ENCODE results near the gene USP13. TPM values are rescaled to one million over a fixed set of nuclear protein-coding genes. Genes with fewer than 3 reads are reported as not detected.

The USP13 gene
- total RNA-seq, 1 experiment from 2014 or later: 33.0 TPM

DNA sequence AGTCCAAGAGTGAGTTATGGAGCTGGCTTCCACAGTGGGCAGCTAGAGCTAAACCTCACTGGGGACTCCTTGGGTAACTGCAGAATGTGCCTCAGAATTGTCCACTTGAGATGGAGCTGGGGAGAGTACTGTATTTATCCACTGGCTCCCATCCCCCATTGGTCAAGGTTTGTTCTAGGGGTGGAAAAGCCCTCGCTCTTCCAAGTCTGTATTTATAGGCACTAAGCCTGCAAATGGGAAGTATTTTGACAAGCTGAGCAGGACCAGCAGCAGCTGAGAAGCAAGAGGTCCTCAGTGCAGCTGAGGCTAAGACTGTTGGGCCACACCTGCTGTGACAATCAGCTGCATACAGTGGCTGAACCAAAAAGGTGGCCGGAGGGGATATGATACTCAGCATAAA lies 5.8 kb downstream of the USP13 start:
- H3K4me1 ChIP-seq (ENCODE audit: insufficient read depth, low read length, poor library complexity, severe bottlenecking): peaks cover 19% of the 10 kb centered on the region
- H3K9me3 ChIP-seq (ENCODE audit: low read depth, low read length, poor library complexity, severe bottlenecking): no peaks in the 10 kb centered on the region
- H3K27ac ChIP-seq (ENCODE audit: low read depth, low read length, poor library complexity, severe bottlenecking): no peak overlapping the region
- H3K27me3 ChIP-seq (replicated peaks; ENCODE audit: insufficient read depth, low read depth, low read length, poor library complexity): no peaks in the 10 kb centered on the region
- H3K36me3 ChIP-seq (ENCODE audit: insufficient read depth, low read length, poor library complexity, severe bottlenecking): no peaks in the 10 kb centered on the region
- ChIA-PET CTCF (no interaction called here), POLR2A (ENCODE audit: low non-redundant PET) (no interaction called here)
- TF ChIP-seq EZH2 (IDR thresholded peaks at IDR 0.05; ENCODE audit: borderline replicate concordance, low read depth, low read length, poor library complexity, severe bottlenecking) (no peak), CTCF (conservative IDR thresholded peaks at IDR 0.05; ENCODE audit: low read depth, low read length) (no peak)
- no TSS peak for BruUV-seq (replicated peaks)
- H3K4me3 ChIP-seq (ENCODE audit: low read depth, low read length, poor library complexity, severe bottlenecking): no peak overlapping the region
- intact Hi-C loops (cut with micrococcal nuclease; ENCODE audit: unreplicated experiment): no loop called here
- DNase-seq (ENCODE audit: low spot score): no peak

DNA sequence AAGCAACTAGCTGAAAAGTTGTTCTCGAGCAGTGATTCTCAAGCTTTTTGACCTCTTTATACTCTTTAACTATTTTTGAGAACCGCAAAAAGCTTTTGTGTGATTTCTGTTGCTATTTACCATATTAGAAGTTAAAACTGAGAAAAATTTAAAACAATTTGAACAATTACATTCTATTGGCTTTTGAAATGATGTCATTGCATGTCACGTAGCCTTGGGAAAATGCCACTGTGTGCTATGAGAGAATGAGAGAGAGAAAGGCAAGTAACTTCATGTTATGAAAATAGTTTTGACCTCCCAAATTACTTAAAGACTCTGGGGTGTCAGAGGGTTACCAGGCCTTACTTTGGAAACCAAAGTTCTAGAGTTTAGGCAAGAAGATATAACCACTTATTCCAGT lies 8.0 kb downstream of the USP13 start:
- Histone ChIP-seq H3K27ac (ENCODE audit: low read depth, low read length, poor library complexity, severe bottlenecking) (no peak overlapping the region), H3K4me3 (ENCODE audit: low read depth, low read length, poor library complexity, severe bottlenecking) (no peak overlapping the region), H3K36me3 (ENCODE audit: insufficient read depth, low read length, poor library complexity, severe bottlenecking) (no peaks in the 10 kb centered on the region), H3K9me3 (ENCODE audit: low read depth, low read length, poor library complexity, severe bottlenecking) (no peaks in the 10 kb centered on the region), H3K27me3 (replicated peaks; ENCODE audit: insufficient read depth, low read depth, low read length, poor library complexity) (no peaks in the 10 kb centered on the region), H3K4me1 (ENCODE audit: insufficient read depth, low read length, poor library complexity, severe bottlenecking) (peaks cover 17% of the 10 kb centered on the region)
- ChIA-PET POLR2A (ENCODE audit: low non-redundant PET) (no interaction called here), CTCF (interaction anchor here (0.7 kb wide), 1 partner anchor 11 kb away, joined by 10 read pairs; no protein-coding TSS in a partner anchor)
- BruUV-seq (replicated peaks): no TSS peak
- DNase-seq (ENCODE audit: low spot score): no peak
- TF ChIP-seq EZH2 (IDR thresholded peaks at IDR 0.05; ENCODE audit: borderline replicate concordance, low read depth, low read length, poor library complexity, severe bottlenecking): no peak
- intact Hi-C loops (cut with micrococcal nuclease; ENCODE audit: unreplicated experiment): no loop called here

DNA sequence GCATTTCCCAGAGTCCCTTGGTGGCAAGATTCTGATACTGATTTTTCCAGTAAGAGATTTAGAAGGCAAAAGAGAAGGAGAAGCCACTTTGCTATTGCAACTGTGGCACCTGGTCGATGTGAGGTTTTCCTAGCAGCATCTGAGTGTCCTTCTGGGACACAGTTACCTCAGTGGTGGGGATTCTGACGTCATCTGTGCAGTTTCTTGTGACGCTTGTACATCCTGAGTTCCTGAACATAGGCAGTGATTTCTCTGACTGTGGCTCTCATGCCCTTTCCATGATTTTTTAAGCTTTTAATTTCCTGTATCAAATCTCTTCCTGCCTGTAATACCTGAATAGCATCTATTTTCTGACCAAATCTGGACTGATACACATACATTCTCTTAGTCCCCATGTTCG lies 8.9 kb downstream of the USP13 start:
- no TSS peak for BruUV-seq (replicated peaks)
- Histone ChIP-seq H3K4me1 (ENCODE audit: insufficient read depth, low read length, poor library complexity, severe bottlenecking) (peaks cover 26% of the 10 kb centered on the region), H3K4me3 (ENCODE audit: low read depth, low read length, poor library complexity, severe bottlenecking) (no peak overlapping the region), H3K27ac (ENCODE audit: low read depth, low read length, poor library complexity, severe bottlenecking) (no peak overlapping the region), H3K36me3 (ENCODE audit: insufficient read depth, low read length, poor library complexity, severe bottlenecking) (no peaks in the 10 kb centered on the region), H3K27me3 (replicated peaks; ENCODE audit: insufficient read depth, low read depth, low read length, poor library complexity) (no peaks in the 10 kb centered on the region), H3K9me3 (ENCODE audit: low read depth, low read length, poor library complexity, severe bottlenecking) (no peaks in the 10 kb centered on the region)
- no peak for DNase-seq (ENCODE audit: low spot score)
- intact Hi-C loops (cut with micrococcal nuclease; ENCODE audit: unreplicated experiment): no loop called here
- ChIA-PET CTCF (interaction anchor here (0.9 kb wide), 1 partner anchor 12 kb away, joined by 3 read pairs; no protein-coding TSS in a partner anchor), POLR2A (ENCODE audit: low non-redundant PET) (no interaction called here)
- TF ChIP-seq EZH2 (IDR thresholded peaks at IDR 0.05; ENCODE audit: borderline replicate concordance, low read depth, low read length, poor library complexity, severe bottlenecking) (no peak), CTCF (conservative IDR thresholded peaks at IDR 0.05; ENCODE audit: low read depth, low read length) (no peak)

- DNase-seq (ENCODE audit: low spot score): no peak
- H3K4me3 ChIP-seq (ENCODE audit: low read depth, low read length, poor library complexity, severe bottlenecking): no peak overlapping the region
- CTCF ChIA-PET: no interaction called here
- no peaks in the 10 kb centered on the region for H3K27me3 ChIP-seq (replicated peaks; ENCODE audit: insufficient read depth, low read depth, low read length, poor library complexity)
- no peaks in the 10 kb centered on the region for H3K36me3 ChIP-seq (ENCODE audit: insufficient read depth, low read length, poor library complexity, severe bottlenecking)
- peaks cover 30% of the 10 kb centered on the region for H3K4me1 ChIP-seq (ENCODE audit: insufficient read depth, low read length, poor library complexity, severe bottlenecking)
- H3K27ac ChIP-seq (ENCODE audit: low read depth, low read length, poor library complexity, severe bottlenecking): no peak overlapping the region
- intact Hi-C loops (cut with micrococcal nuclease; ENCODE audit: unreplicated experiment): no loop called here
- no peak for TF ChIP-seq CTCF (conservative IDR thresholded peaks at IDR 0.05; ENCODE audit: low read depth, low read length)
- POLR2A ChIA-PET (ENCODE audit: low non-redundant PET): no interaction called here
- no peaks in the 10 kb centered on the region for H3K9me3 ChIP-seq (ENCODE audit: low read depth, low read length, poor library complexity, severe bottlenecking)
- BruUV-seq (replicated peaks): no TSS peak
These were observed 10.3 kb downstream of the USP13 start for GRCh38 chr3:179663093-179663492.
